Fibroblast of upper back skin (primary cell): ENCODE results near the gene CLNK.

Experiments used
- DNase-seq: peaks from one replicate; pipeline ENCODE4 v3.0.0-alpha.2; 2013

The CLNK gene

DNA sequence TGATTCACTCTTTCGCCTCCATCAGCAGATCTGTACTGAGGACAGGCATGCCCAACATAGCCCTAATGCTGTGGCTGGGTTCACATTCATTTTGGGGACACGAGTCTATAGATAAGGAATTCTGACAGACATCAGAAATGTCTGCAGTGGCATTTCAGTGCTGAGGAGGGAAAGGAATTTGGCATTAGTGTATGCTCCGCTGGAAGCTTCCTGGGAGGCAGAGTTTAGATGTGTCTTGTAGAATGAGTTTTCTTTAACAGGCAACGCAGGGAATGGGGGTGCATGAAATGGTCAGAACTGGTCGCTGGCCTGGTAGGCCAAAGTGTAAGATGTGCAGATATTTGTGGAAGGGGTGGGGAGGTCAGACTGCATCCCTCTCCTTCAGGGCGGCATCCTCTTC lies 183.8 kb downstream of the CLNK start:
- DNase-seq, result no peak

DNA sequence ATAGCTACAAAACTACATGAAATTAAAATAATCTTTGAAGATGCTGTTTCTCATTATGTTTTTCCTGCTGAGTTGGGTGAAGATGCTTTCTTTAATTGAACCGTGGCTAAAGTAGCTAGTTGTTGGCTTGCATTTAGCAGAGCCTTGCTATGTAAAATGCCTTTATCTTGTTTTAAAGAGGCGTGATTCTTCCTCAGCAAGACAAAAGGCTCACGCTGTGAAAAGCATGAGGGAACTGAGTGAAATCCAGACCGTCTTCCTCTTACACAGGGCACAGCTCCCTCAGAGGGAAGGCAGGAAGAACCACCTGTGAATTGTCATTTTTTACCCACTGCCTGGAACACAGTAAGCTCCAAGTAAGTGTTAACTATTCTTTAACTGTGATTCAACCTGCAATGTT lies 188.4 kb downstream of the CLNK start:
- DNase-seq, result no peak

DNA sequence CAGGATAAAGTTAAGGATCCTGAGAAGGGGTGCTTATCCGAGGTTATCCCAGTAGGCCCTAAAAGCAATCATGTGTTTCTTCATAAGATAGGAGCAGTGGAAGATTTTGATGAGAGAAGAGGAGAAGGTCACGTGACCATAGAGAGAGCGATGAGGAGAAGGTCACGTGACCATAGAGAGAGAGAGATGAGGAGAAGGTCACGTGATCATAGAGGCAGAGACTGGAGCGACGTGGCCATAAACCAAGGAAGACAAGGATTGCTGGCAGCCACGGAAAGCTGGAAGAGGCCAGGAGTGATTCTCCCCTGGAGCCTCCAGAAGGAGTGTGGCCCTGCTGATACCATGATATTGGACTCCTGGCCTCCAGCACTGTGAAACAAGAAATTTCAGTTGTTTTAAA lies 188.9 kb downstream of the CLNK start:
- no peak for DNase-seq

DNA sequence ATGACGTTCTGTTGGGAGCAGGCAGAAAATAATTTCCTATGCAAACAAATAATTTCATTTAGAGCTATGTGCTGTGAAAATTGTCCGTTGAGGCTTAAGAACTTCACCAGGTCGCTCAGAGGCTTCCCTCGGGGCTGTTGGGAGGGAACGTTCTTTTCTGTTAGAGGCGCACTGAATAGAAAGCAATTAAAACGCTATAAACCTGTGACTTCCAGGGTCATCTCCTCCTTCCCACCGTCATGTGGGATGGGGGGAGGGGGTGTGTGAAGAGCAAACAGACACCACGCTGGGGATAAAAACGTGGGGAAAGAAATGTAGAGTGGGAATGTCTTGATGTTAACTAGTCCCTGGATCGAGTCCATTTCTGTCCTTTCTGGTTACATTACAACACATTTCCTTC lies 192.1 kb downstream of the CLNK start:
- no peak for DNase-seq

DNA sequence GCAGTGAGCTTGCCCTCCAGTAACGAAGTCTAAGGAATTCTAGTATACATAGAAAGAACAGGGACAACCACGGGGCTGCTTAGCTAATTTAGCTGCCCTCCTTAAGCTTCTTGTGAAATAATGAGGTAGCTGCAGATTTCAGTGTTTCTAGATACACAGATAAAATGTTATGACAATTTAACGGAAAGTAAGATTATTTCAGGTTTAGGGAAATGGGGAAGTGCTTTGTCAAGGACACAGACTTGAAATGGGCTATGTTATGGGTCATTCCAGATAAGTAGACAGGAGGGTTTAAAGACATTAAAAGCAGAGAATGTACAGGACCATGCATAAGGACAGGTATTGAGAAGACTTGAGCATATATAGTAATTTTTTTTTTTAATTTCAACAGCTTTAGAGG lies 193.2 kb downstream of the CLNK start:
- no peak for DNase-seq

DNA sequence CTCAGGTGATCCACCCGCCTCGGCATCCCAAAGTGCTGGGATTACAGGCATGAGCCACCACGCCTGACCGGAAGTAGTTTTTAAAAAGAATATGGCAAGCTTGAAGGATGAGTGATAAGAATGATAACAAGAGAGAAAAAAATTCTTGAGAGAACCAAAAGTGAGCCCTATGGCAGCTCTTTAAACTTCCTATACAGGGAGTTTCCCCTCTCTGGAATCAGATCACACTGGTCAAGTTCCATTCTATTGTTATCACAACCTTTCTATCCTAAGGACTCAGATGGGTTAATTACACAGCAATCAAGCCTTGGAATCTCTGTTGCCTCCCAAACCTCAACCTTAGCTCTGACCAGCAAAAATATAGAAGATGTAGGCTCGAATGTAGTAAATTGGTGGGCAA lies 193.6 kb downstream of the CLNK start:
- no peak for DNase-seq

DNA sequence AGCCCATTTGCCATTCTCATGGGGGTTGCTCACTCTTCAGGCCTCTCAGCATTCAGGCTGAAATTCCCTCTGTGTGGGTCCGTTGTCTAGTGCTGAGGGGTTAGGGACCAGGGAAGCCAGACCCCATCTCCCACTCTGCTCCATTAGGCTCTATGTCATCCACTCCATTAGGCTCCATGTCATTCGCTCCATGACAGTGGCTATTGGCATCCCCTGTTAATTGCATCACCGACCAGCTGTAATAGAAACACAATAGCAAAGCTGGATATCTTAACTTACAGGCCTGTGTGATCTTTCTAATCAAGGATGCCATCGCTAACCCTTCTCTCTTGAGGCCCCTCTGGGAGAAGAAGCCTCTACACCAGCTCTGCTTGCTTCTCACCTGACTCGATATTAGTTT lies 201.7 kb downstream of the CLNK start:
- DNase-seq, result no peak

DNA sequence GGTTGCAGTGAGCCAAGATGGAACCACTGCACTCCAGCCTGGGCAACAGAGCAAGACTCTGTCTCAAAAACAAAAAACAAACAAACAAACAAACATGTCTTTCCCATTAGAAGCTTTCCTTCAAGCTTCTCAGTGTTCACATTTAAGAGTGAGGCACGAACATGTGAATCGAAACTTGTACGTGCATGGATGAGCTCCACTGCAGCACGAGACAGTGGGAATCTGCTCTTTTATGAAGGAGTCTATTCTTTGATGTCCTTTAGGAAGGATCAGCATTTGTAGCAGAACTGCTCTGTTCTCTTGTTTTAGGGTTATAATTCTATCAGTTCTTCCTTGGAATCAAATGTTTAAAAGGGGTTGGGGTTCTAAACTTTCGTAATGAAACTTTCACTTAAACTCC lies 204.0 kb downstream of the CLNK start:
- DNase-seq, result no peak

DNA sequence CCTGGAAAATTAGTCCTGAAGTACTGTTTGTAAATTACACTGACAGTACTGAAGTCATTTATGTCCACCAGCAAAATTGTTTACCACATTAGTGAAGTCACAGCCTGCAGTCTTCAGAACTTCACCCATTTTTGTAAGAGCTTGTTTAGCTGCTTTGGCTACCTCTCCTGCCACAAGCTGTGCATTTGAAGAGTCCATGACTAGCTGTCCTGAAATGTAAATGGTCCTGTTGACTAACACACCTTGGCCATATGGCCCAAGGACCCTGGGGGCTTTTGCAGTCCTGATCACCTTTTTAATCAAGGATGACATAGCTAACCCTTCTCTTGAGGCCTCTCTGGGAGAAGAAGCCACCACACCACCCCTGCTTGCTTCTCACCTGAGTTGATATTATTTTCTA lies 205.9 kb downstream of the CLNK start:
- DNase-seq, result no peak

DNA sequence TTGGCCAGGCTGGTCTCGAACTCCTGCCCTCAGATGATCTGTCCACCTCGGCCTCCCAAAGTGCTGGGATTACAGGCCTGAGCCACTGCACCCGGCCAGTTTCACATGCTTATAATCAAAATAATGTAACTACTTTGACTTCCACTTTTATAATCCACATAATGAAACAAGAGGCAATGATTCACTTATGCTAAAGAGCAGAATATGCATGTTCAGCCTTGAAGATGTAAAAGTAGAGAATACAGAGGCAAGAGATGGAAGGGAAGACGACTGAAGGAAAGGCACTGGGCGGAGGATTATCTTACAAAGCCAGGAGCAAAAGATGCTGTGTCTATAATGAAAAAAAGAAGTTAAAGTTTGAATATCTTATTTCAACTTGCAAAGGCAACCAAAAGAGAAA lies 214.1 kb downstream of the CLNK start:
- DNase-seq, result no peak

DNA sequence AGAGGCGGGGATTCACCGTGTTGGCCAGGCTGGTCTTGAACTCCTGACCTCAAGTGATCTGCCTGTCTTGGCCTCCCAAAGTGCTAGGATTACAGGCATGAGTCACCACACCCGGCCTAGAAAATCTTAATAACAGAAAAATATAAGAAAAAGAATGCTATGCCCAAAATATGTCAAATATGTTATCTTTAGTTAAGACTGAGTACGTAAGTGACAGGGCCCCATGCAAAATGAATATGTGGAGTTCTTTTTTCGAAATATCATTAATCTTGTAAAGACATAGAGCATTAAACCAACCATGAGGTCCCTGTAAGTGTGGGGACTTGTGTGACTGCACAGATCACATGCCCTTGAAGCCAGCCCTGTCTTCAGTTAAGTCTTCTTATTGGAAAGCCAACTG lies 218.4 kb downstream of the CLNK start:
- DNase-seq, result no peak

DNA sequence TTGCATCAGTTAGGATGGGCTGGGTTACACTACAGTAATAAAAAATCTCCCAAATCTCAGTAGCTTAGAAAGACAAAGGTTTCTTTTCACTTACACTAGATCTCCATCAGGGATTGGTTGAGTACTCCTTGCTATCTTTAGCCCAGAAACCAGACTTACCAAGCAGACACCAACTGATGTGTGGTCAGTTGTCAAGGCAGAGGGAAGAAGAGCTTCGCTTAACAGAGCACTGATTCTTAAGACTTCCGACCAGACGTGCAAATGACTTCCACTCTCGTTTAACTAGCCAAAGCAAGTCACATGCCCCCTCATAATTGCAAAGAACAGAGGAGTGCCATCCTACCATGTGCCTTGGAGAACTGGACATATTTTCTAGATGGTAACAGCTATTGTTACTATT lies 221.7 kb downstream of the CLNK start:
- DNase-seq, result no peak

DNA sequence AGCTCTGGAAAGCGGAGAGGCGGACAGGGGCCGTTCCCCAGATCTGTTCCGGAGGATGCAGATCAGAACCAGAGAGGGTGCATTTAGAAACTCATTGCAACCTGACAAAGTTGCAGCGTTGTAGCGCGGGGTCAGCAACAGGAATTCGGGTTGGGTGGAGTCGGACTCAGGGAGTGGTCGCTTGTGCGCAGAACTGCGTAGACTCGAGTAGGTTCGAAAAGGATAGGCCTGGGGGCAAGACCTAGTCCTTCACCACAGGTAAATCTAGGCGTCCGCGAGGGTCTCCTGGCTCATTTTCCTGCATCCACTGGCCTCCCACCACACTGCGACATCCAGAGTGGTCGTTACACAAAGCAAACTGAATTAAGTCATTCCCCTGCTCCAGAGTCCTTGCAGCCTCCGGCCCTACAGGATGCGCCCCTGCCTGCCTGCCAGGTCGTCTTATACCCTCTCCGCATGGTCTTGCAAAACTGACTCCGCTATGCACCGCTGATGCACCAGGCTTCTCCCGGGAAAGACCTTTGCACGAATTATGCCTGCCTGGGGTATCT lies 222.6 kb downstream of the CLNK start:
- no peak for DNase-seq

DNA sequence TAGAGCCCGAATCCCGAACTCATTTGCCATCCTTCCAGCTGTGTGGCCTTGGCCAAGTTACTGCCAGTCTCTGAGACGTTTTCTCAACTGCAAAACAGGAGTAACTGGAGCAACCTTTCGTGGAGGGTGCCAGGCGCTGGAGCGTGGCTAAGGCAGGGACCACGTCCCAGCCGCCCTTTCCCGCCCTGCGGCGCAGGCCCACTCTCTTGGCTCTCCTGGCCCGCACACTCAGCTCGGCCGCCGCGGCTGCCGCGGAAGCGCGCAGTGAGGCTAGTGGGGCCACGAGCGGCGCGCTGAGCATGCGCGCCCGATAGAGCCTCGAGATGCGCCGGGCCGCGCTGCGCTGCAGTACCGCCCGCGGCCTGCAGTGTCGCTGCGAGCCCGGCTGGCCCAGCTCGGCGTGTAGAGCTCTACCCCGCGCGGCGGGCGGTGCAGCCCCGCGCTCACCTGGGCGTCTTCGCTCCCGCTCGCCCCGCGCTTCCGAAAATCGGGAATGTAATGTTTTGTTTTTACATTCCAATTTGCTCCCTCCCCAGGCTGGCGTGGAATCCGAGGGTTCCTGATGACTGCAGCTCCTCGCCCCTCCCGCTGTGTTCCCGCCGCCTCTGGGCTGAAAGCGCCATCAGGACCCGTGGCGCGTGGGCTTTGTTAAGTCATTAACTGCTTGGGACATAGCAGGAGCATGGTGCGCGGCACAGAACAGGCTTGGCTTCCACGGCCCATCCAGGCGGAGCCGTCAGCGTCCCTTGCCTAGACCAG lies 223.3 kb downstream of the CLNK start:
- peak; percentile 57 for DNase-seq

DNA sequence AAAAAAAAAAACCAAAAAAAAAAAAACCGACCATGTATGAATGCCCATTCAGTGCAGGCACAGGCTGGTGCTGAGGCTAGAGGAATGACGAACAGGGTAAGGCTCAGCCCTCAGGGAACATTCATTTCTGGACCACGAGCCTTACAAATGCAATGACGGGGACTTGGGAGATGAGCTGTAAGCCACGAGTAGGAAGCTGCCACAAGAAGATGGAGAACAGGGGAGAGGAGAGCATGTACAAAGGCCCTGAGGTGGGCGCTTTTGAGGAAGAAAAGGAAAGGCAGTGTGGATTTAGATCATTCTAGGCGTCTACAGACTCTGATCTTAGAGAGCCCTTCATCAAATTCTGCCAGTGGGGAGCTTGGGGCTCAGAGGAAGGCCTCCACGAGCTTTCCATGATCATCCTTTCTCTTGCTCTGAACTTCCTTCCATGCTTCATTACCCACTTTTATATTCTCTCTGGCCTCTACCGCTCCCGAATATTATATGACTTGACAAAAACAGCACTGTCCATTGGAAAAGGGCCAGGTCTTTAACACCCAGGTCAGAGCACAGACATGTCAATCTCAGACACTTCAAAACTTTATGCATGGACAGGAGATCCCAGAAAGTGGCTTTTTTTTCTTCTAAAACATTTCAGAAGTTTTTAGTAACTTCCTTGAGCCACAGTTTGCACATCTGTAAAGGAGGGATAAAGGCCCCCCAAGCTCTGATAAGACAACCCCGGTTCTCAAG lies 224.1 kb downstream of the CLNK start:
- DNase-seq, result no peak

DNA sequence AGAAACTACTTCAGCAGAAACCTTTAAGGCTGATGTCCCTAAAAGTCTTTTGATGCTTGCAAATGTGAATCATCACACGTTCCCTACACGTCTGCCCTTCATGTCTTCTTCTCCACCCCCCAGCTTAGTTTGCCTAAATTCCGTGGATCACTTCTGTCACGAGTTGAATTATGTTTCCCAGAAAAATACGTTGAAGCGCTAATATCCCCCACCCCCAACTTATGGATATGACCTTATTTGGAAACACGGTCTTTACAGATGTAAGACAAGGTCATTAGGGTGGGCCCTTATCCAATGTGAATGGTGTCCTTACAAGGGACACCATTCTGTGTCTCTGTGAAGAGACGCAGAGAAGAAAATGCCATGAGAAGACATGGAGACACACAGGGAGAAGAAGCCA lies 225.3 kb downstream of the CLNK start:
- DNase-seq, result no peak

DNA sequence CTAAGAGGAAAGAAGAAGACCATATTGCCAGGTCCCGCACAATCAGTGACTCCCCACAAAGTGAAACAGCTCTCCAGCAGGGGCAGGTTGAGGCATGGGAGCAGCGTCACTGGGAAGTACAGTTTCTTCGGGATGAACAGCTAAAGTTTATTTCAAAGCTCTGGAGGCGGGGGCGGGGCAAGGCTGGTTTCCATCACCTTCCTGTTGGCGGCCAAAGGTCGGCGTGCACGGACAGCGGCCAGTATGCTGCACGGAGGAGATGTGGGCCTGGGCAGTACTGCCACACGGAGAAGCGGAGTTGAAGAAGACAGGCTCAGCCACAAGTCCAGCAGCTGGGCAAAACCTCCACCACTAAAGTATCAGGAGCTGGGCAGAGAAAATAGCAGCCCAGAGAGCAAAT lies 226.4 kb downstream of the CLNK start:
- DNase-seq, result no peak

DNA sequence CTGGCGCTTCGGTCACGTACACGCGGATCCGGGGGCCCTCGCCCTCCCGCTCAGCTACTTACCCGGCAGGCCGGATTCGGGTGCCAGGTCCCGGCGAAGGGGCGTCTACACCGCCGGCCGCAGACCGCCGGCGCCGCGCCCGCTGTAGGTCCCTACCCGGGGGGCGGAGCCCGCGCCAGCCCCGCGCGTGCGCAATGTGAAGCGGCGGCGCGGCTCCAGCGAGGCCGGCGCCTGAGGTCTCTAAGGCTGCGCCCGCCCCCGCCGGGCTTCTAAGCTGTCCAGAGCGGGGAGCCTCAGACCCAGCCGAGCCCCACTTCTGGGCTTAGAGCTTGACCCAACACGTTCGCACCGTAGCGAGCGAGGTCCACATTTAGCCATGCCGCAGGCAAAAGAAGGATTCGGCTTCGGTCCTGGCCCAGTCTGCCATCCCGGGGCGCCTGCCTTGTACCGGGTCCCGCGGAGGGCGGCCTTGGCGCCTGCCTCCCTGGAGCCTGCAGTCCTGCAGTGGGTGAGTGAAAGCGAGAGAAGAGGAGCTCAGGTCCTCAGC lies 227.2 kb downstream of the CLNK start, which contains the start of gene ZNF518B:
Gene ZNF518B, minus strand, starts transcription at position 172 of the 547 bp plus-strand sequence. CDS start 11,098 bp downstream, outside the sequence.
- peak; percentile 65 for DNase-seq

DNA sequence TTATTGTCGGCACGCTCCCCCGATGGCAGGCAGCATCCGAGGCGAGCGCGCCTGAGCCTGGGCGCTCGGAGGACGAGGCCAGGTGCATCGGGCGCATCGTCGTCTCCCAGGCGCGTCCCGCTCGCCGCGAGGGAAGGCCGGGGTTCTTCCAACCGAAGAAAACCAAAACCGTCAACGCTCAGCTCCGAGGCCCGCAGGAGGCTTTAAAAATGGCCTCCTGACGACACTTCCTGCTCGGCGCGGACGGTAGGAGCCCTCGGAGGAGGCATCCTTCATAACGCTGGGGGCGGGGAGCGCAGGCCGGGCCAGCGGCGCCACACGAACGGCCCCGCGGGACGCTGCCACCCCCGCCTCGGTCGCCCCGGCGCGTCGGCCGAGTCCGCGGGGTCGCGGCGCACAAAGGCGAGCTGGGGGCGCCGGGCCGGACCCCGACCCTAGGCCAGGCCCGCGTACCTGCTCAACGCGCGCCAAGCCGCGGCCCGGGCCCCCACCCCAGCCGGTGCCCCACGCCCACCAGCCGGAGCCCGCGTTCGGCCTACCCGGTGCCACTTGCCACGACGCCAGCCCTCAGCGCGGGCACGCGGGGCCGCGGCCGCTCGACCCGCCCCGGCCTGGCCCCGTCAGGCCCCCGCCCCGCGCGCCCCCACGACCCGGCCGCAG lies 227.8 kb downstream of the CLNK start:
- DNase-seq, result peak; percentile 65

DNA sequence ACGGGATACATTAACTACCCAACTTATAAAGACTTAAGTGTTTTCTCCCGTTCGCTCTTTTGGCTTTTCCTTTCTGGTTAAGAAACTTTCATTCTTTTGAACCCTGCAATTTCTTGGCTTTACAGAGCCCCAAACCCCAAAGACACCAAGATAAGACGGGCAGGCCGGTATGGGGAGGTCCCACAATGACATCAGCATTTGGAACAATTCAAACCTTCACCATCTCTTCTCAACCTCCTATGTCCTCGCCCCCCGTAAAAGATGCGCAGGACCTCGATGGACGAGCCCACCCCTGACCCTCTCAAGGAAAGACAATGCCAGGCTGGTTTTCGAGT lies 228.3 kb downstream of the CLNK start:
- no peak for DNase-seq

DNA sequence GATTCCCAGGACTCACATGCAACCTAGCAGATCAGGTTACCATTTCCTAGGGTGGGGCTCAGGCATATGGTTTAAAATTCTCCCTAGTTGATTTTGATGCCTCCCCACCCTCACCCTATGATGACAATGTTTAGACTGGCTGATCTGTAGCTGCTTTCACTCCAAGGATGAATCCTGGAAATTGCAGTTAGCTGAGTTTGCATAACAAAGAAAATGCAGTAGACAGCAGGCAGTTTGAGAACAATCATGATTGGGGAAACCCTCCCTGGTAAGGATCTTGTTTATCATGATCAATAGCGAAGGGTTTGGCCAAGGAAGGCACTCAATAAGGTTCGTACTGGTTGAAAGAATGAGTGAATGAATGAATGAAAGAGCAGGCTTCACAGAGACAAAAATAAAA lies 229.4 kb downstream of the CLNK start:
- no peak for DNase-seq

DNA sequence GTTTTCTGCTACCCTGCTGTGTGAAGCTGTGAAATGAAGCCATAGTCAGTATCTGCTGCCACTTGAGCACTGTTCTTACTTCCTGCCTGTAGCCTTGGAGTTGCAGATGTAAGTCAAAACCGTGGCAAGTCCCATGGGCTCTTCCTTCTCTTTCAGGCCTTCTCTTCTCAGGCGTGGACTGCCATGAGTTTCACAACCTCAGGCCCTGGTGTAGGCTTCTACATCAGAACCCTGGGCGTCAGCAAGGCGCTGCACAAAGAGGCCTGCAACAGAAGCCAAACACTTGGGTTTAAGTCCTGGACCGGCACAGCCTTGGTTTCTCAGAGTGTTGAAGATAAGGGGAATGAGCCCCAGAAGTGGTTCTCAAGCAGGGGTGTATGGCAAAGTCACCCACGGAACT lies 229.8 kb downstream of the CLNK start:
- no peak for DNase-seq

DNA sequence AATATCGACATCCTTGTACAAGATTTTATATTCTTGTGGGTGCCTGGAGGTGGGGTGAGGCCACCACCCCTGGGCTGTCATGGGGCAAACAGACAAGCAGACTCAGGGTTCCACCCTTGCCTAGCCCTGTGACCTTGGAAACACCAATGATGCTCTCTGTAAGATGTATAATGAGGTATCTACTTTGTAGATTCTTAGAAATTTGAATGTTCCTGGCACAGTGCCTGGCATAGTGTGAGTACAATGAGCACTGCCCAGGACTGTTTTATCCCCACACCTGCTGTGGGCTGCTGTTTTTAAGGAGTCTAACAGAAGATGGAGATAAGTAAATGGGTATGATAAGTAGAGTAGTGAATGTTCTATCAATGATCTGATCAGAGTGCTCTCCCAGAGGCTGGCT lies 230.4 kb downstream of the CLNK start:
- no peak for DNase-seq

DNA sequence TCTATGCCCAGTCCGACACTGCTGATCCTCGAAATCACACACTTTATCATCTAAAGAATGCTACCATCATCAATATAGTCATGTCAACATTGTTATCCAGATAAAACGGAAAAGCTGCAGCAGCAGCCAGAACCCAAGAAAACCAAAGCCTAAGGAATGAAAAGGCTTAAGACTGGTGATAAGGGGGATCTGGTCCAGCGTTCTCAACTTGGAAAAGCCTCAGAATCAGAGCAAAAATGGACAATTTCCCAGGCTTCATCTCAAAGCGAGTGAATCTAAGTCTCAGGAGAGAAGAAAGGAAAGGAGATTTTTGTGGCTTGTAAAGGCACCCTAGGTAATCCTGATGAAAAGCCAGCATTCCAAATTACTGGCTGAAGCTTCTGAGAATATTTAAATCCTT lies 235.6 kb downstream of the CLNK start:
- no peak for DNase-seq
